ENCODE results near the gene SAFB. TPM values are rescaled to one million over a fixed set of nuclear protein-coding genes. Genes with fewer than 3 reads are reported as not detected.

SAFB gene
- total and polyA plus RNA-seq, 2 of the 13 experiments (the other 11 are each of a cell fraction or from before 2014, with no cell fraction given): 21.0 to 28.4 TPM

DNA sequence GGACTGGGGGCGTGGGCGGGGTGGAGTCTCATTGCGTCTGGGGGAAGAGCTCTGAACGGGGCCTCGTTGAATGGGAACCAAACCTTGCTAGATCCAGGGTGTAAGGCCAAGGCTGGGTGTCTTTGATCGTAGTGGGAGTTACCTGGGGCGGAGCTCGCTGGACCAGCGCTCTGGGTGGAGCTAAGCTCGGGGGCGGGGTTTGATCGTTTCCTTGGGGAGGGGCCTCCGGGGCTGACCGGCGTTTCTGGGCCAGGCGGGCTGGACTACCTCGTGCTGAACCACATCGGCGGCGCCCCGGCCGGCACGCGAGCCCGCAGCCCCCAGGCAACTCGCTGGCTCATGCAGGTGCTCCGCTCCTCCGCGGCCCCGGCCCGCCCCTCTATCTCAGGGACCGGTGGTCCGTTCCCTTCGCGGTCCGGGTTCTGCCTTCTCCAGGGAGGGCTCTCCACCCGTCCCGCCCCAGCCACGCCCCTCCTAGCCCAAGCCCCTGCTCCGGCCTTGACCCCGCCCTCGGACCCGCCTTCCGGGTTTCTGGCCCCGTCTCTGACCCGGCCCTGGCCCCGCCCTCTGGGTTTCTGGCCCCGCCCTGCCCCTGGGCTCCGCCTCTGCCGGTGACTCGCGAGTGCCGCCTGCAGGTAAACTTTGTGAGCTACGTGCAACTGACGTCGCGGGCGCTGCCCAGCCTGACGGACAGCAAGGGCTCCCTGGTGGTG lies 63.9 kb downstream of the SAFB start (continued):
- TF ChIP-seq TBL1XR1 (IDR thresholded peaks at IDR 0.05; ENCODE audit: borderline replicate concordance, low read length, partially characterized antibody) (peak; percentile 34), ZFP82 (CRISPR knock-in tag; IDR thresholded peaks at IDR 0.05; ENCODE audit: borderline replicate concordance) (peak; percentile 63), MXD1 (CRISPR knock-in tag; IDR thresholded peaks at IDR 0.05) (peak; percentile 79), KMT2A (CRISPR knock-in tag; IDR thresholded peaks at IDR 0.05) (no peak), SP2 (CRISPR knock-in tag; IDR thresholded peaks at IDR 0.05) (no peak), SNRNP70 (IDR thresholded peaks at IDR 0.05; ENCODE audit: low read depth, low read length) (no peak), HOXA5 (CRISPR knock-in tag; IDR thresholded peaks at IDR 0.05) (peak; percentile 52; the same call in 1 of the 2 replicates), ZNF329 (CRISPR knock-in tag; IDR thresholded peaks at IDR 0.05; ENCODE audit: low read depth) (0 out of 2 replicates have a peak, but pooled peaks have one; percentile 1), ZBTB7B (CRISPR knock-in tag; IDR thresholded peaks at IDR 0.05) (no peak), SIN3A (IDR thresholded peaks at IDR 0.05; ENCODE audit: borderline replicate concordance, low read depth, low read length) (peak; percentile 40; the same call in 1 of the 2 replicates), STAT5B (CRISPR knock-in tag; IDR thresholded peaks at IDR 0.05) (no peak), MZF1 (CRISPR knock-in tag; IDR thresholded peaks at IDR 0.05; ENCODE audit: borderline replicate concordance) (no peak), REST (IDR thresholded peaks at IDR 0.05; ENCODE audit: borderline replicate concordance in 1 of 2, low read depth in 1 of 2, low read length in 2 of 2) (no peak), CHD4 (IDR thresholded peaks at IDR 0.05; ENCODE audit: borderline replicate concordance, low read length) (no peak)
- TF ChIP-seq, protein P1, sequence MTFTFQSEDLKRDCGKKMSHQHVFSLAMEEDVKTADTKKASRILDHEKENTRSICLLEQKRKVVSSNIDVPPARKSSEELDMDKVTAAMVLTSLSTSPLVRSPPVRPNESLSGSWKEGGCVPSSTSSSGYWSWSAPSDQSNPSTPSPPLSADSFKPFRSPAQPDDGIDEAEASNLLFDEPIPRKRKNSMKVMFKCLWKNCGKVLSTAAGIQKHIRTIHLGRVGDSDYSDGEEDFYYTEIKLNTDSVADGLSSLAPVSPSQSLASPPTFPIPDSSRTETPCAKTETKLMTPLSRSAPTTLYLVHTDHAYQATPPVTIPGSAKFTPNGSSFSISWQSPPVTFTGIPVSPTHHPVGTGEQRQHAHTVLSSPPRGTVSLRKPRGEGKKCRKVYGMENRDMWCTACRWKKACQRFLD (CRISPR knock-in tag; IDR thresholded peaks at IDR 0.05; ENCODE audit: borderline replicate concordance): no peak
- TF ChIP-seq, protein P2, sequence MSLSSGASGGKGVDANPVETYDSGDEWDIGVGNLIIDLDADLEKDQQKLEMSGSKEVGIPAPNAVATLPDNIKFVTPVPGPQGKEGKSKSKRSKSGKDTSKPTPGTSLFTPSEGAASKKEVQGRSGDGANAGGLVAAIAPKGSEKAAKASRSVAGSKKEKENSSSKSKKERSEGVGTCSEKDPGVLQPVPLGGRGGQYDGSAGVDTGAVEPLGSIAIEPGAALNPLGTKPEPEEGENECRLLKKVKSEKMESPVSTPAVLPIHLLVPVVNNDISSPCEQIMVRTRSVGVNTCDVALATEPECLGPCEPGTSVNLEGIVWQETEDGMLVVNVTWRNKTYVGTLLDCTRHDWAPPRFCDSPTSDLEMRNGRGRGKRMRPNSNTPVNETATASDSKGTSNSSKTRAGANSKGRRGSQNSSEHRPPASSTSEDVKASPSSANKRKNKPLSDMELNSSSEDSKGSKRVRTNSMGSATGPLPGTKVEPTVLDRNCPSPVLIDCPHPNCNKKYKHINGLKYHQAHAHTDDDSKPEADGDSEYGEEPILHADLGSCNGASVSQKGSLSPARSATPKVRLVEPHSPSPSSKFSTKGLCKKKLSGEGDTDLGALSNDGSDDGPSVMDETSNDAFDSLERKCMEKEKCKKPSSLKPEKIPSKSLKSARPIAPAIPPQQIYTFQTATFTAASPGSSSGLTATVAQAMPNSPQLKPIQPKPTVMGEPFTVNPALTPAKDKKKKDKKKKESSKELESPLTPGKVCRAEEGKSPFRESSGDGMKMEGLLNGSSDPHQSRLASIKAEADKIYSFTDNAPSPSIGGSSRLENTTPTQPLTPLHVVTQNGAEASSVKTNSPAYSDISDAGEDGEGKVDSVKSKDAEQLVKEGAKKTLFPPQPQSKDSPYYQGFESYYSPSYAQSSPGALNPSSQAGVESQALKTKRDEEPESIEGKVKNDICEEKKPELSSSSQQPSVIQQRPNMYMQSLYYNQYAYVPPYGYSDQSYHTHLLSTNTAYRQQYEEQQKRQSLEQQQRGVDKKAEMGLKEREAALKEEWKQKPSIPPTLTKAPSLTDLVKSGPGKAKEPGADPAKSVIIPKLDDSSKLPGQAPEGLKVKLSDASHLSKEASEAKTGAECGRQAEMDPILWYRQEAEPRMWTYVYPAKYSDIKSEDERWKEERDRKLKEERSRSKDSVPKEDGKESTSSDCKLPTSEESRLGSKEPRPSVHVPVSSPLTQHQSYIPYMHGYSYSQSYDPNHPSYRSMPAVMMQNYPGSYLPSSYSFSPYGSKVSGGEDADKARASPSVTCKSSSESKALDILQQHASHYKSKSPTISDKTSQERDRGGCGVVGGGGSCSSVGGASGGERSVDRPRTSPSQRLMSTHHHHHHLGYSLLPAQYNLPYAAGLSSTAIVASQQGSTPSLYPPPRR (CRISPR knock-in tag; IDR thresholded peaks at IDR 0.05; ENCODE audit: borderline replicate concordance): no peak; the same call in 1 of the 2 replicates
- TF ChIP-seq, protein P3, sequence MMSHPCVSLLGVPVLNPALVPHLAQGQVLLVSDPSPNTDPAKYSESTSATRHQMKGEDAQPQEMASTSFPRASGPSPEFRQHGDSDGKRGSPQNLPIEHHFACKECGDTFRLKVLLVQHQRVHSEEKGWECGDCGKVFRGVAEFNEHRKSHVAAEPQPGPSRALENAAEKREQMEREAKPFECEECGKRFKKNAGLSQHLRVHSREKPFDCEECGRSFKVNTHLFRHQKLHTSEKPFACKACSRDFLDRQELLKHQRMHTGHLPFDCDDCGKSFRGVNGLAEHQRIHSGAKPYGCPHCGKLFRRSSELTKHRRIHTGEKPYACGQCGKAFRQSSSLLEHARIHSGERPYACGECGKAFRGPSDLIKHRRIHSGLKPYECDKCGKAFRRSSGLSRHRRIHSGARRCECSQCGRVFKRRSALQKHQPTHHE (CRISPR knock-in tag; IDR thresholded peaks at IDR 0.05; ENCODE audit: borderline replicate concordance): no peak
